Stomach (tissue), 9 donors: ENCODE measurements around the gene CYP2J2. TPM values are rescaled to one million over a fixed set of nuclear protein-coding genes. Genes with fewer than 3 reads are reported as not detected.
A peak's percentile ranks its signal among the peaks of the same experiment; 100 is the strongest.

ENCODE experiments used
- DNase-seq, 2 donors: peaks; one replicate each; pipeline versions ENCODE4 v3.0.0 to v3.0.0-alpha.2; 2013 to 2019
- H3K27ac ChIP-seq, 5 donors: fragments of 200-600 bp in 4 of 5; sonication (generic) in 4 of 5; one replicate each; pipeline ENCODE4 v1.5.1; 2013 to 2019; ENCODE audit warnings: mild to moderate bottlenecking in 1 of 5, moderate library complexity in 1 of 5
- H3K27me3 ChIP-seq, 3 donors: fragments of 200-600 bp; sonication (generic); one replicate each; pipeline ENCODE4 v1.5.1; 2017 to 2019; ENCODE audit warnings: mixed run types in 1 of 3
- H3K36me3 ChIP-seq, 4 donors: fragments of 200-600 bp; sonication (generic); 1 replicate in 3 of 4; 2 replicates in 1 of 4; pipeline ENCODE4 v1.5.1; 2016 to 2019
- H3K4me1 ChIP-seq, 4 donors: fragments of 200-600 bp; sonication (generic); one replicate each; pipeline ENCODE4 v1.5.1; 2016 to 2019
- H3K4me3 ChIP-seq, 4 donors: fragments of 200-600 bp; sonication (generic) in 3 of 4; one replicate each; pipeline ENCODE4 v1.5.1; 2016 to 2019; ENCODE audit warnings: mild to moderate bottlenecking in 1 of 4
- H3K9me3 ChIP-seq, 4 donors: fragments of 200-600 bp; sonication (generic); one replicate each; pipeline ENCODE4 v1.5.1; 2016 to 2019
- CTCF ChIP-seq, 7 experiments: fragments of 450-650 bp in 4 of 7; fragments of 200-600 bp in 3 of 7; sonication (generic) in 3 of 7; IDR thresholded peaks; one replicate each; pipeline ENCODE4 v1.5.1; 2016 to 2019; ENCODE audit warnings: antibody characterized with exemption in 7 of 7, control low read depth in 2 of 7, mild to moderate bottlenecking in 1 of 7
- EP300 ChIP-seq: sonication (generic); formaldehyde crosslinking; IDR thresholded peaks from one replicate; pipeline ENCODE4 v1.6.1; 2017; ENCODE audit warnings: antibody characterized with exemption
- POLR2A ChIP-seq, 4 donors: fragments of 450-650 bp; IDR thresholded peaks; one replicate each; pipeline ENCODE4 v1.6.1; 2016; ENCODE audit warnings: antibody characterized with exemption in 4 of 4, control low read depth in 2 of 4, mild to moderate bottlenecking in 1 of 4, moderate library complexity in 1 of 4
- POLR2AphosphoS5 ChIP-seq, 3 donors: sonication (generic); formaldehyde crosslinking; IDR thresholded peaks; one replicate each; pipeline ENCODE4 v1.6.1; 2016; ENCODE audit warnings: antibody characterized with exemption in 3 of 3
- WGBS, 5 donors: extraction: QIAGEN DNeasy Blood & Tissue Kit in 3 of 5; methylation state at CpG; one replicate each; pipeline versions ENCODE4 v1.1.5 to v1.1.7; 2013 to 2018; 5-methylcytosine and 5-hydroxymethylcytosine counted together
- intact Hi-C: fragments of 100-400 bp; cut with DNase I; formaldehyde crosslinking; loops from one replicate; pipeline ENCODE4 v1.15.1; 2023; ENCODE audit warnings: low total_unique reads
- polyA plus RNA-seq, 3 donors: library from polyadenylated mRNA; stranded (reverse); fragments of 200-250 nt; gene quantifications; one replicate each; pipeline ENCODE4 v1.2.3, GENCODE V29; 2013
- total RNA-seq, 5 donors: library from RNA; depleted of rRNA; stranded (reverse); fragments of >200 nt; gene quantifications; one replicate each; pipeline versions ENCODE4 v1.1.0 to v1.2.3, GENCODE V29; 2014 to 2016
- donor health status: healthy with polysubstance abuse.
- donor health status: Bipolar disorder and iron deficiency.
- donor health status: healthy.

The CYP2J2 gene
- total and polyA plus RNA-seq, 8 donors, result 1.0 to 13.6 (median 3.5) TPM; not detected in 1

GRCh38 chr1:59967780-59968179, 41.2 kb upstream of the CYP2J2 start:
- Histone ChIP-seq H3K4me1 (peaks cover 11 to 24% (median 18%) of the 10 kb centered on the region in 4 donors), H3K27me3 (no peaks in the 10 kb centered on the region), H3K4me3 (no peak overlapping the region), H3K9me3 (no peaks in the 10 kb centered on the region), H3K27ac (no peak overlapping the region), H3K36me3 (no peaks in the 10 kb centered on the region)
- WGBS, 5 donors, result 69 to 84% (median 74%) methylated on average over 3 of the region's 3 CpGs
- TF ChIP-seq POLR2A (IDR thresholded peaks at IDR 0.05) (no peak), POLR2AphosphoS5 (IDR thresholded peaks at IDR 0.05) (no peak), EP300 (no peak), CTCF (IDR thresholded peaks at IDR 0.05) (no peak)
- DNase-seq, result no peak
- intact Hi-C loops, result no loop called here

- intact Hi-C loops, result no loop called here
- no peaks in the 10 kb centered on the region for H3K27me3 ChIP-seq
- H3K36me3 ChIP-seq, result no peaks in the 10 kb centered on the region
- no peak overlapping the region for H3K4me3 ChIP-seq
- peak in 1 of 2 donors; percentile 46 for DNase-seq
- no peaks in the 10 kb centered on the region for H3K9me3 ChIP-seq
- H3K4me1 ChIP-seq, result peaks cover 11 to 24% (median 16%) of the 10 kb centered on the region in 4 donors
- TF ChIP-seq POLR2A (IDR thresholded peaks at IDR 0.05), result no peak
- TF ChIP-seq EP300, result no peak
- no peak for TF ChIP-seq CTCF (IDR thresholded peaks at IDR 0.05)
- no peak for TF ChIP-seq POLR2AphosphoS5 (IDR thresholded peaks at IDR 0.05)
- WGBS, 5 donors, result 10 to 21% (median 15%) methylated on average over 6 of the region's 6 CpGs
- H3K27ac ChIP-seq, result peak overlapping the region in 2 of 5 donors; percentile 42 to 53
These were observed 40.6 kb upstream of the CYP2J2 start for GRCh38 chr1:59967141-59967697.

GRCh38 chr1:59952065-59952464, 25.5 kb upstream of the CYP2J2 start:
- H3K9me3 ChIP-seq, result no peaks in the 10 kb centered on the region
- DNase-seq, result no peak
- WGBS, 5 donors, result 71 to 89% (median 77%) methylated on average over 2 of the region's 2 CpGs
- intact Hi-C loops, result loop anchor here (5.0 kb wide), 1 partner anchor 75 kb away; no protein-coding TSS in a partner anchor
- H3K4me3 ChIP-seq, result no peak overlapping the region
- H3K36me3 ChIP-seq, result no peaks in the 10 kb centered on the region
- H3K27me3 ChIP-seq, result no peaks in the 10 kb centered on the region
- TF ChIP-seq POLR2AphosphoS5 (IDR thresholded peaks at IDR 0.05) (no peak), POLR2A (IDR thresholded peaks at IDR 0.05) (no peak), CTCF (IDR thresholded peaks at IDR 0.05) (no peak), EP300 (no peak)
- no peak overlapping the region for H3K27ac ChIP-seq
- peaks cover 0 to 6% (median under 1%) of the 10 kb centered on the region in 4 donors for H3K4me1 ChIP-seq

GRCh38 chr1:59949648-59950047, 23.1 kb upstream of the CYP2J2 start:
- H3K36me3 ChIP-seq, result no peaks in the 10 kb centered on the region
- no peaks in the 10 kb centered on the region for H3K9me3 ChIP-seq
- intact Hi-C loops, result loop anchor here (5.0 kb wide), 1 partner anchor 72 kb away; no protein-coding TSS in a partner anchor
- no peak overlapping the region for H3K4me3 ChIP-seq
- no peak for DNase-seq
- no peak overlapping the region for H3K27ac ChIP-seq
- H3K4me1 ChIP-seq, result peaks cover 0 to 8% (median 2%) of the 10 kb centered on the region in 4 donors
- TF ChIP-seq POLR2A (IDR thresholded peaks at IDR 0.05), result no peak
- TF ChIP-seq POLR2AphosphoS5 (IDR thresholded peaks at IDR 0.05), result no peak
- TF ChIP-seq CTCF (IDR thresholded peaks at IDR 0.05), result no peak
- no peak for TF ChIP-seq EP300
- no peaks in the 10 kb centered on the region for H3K27me3 ChIP-seq
